HepG2 (cell line): ENCODE measurements around the gene NDUFB7. TPM values are rescaled to one million over a fixed set of nuclear protein-coding genes. Genes with fewer than 3 reads are reported as not detected.

Experiments used
- ATAC-seq: fragments of 200-7000 bp; cut with Tn5 transposase; 3 replicates; pipeline ENCODE4 v1.9.1; 2020; ENCODE audit warnings: mild to moderate bottlenecking, moderate library complexity
- BruUV-seq: library from RNA; stranded (reverse); fragments of 400-500 nt; replicated peaks from 2 replicates; lab custom pipeline; 2021; lab: Mats Ljungman, UMichigan
- CTCF ChIA-PET: fragments of 300-600 bp; formaldehyde crosslinking; extraction: SDS; loops from one replicate; lab custom pipeline; 2021; ENCODE audit warnings: low total read pairs, inconsistent platforms, low intra/inter-chr PET ratio; lab: Yijun Ruan, JAX
- POLR2A ChIA-PET: fragments of 350-600 bp; sonication (Branson Sonifier 250); formaldehyde crosslinking; loops from one replicate; lab custom pipeline; 2020; ENCODE audit warnings: antibody characterized with exemption, inconsistent platforms; lab: Yijun Ruan, JAX
- DNase-seq: peaks from one replicate; pipeline ENCODE4 v3.0.0-alpha.2; 2015; ENCODE audit warnings: low spot score
- FAIRE-seq: peaks from 3 replicates; lab custom pipeline; 2011; peaks lifted over from hg19 to GRCh38; lab: Jason Lieb, UNC
- H2AFZ ChIP-seq: one replicate; pipeline ENCODE4 v1.6.1; 2011; ENCODE audit warnings: low read length, inconsistent platforms
- H3K27ac ChIP-seq: fragments of 300-600 bp; 3 replicates; pipeline ENCODE4 v1.8.0; 2011; ENCODE audit warnings: mixed run types, mild to moderate bottlenecking, mixed read lengths, low read length, inconsistent platforms; ENCODE audit not compliant: insufficient read depth; ENCODE audit errors: extremely low read length
- H3K27me3 ChIP-seq, 2 experiments: fragments of 200-600 bp in 1 of 2; 2 replicates in 1 of 2; 3 replicates in 1 of 2; pipeline versions ENCODE4 v1.6.0 to v1.8.0; 2011; ENCODE audit warnings: low read length in 2 of 2, mild to moderate bottlenecking in 2 of 2, moderate library complexity in 2 of 2, inconsistent platforms in 1 of 2; ENCODE audit not compliant: insufficient read depth in 2 of 2, control insufficient read depth in 1 of 2
- H3K36me3 ChIP-seq, 2 experiments: fragments of 200-600 bp in 1 of 2; replicated peaks in 1 of 2; 2 replicates in 1 of 2; 3 replicates in 1 of 2; pipeline versions ENCODE4 v1.5.1 to v1.8.0; 2011; ENCODE audit warnings: low read length in 2 of 2, inconsistent platforms in 1 of 2; ENCODE audit not compliant: insufficient read depth in 2 of 2, control insufficient read depth in 1 of 2
- H3K4me1 ChIP-seq: 2 replicates; pipeline ENCODE4 v1.5.1; 2012; ENCODE audit warnings: low read length, inconsistent platforms; ENCODE audit not compliant: insufficient read depth
- H3K4me2 ChIP-seq: 2 replicates; pipeline ENCODE4 v1.6.0; 2011; ENCODE audit warnings: low read depth, low read length, inconsistent platforms
- H3K4me3 ChIP-seq, 3 experiments: fragments of 200-600 bp in 1 of 3; sonication (generic), shearing (Covaris generic) in 1 of 3; replicated peaks in 1 of 3; 2 replicates each; pipeline ENCODE4 v1.5.1; 2011 to 2016; ENCODE audit warnings: low read length in 3 of 3, inconsistent platforms in 2 of 3, low read depth in 2 of 3, mild to moderate bottlenecking in 2 of 3, control low read depth in 1 of 3, mixed read lengths in 1 of 3; ENCODE audit not compliant: insufficient read depth in 1 of 3
- H3K79me2 ChIP-seq: one replicate; pipeline ENCODE4 v1.6.1; 2011; ENCODE audit warnings: low read length, inconsistent platforms; ENCODE audit not compliant: insufficient read depth
- H3K9ac ChIP-seq: 2 replicates; pipeline ENCODE4 v1.6.0; 2011; ENCODE audit warnings: mild to moderate bottlenecking, low read depth, low read length, inconsistent platforms; ENCODE audit not compliant: insufficient read depth
- H3K9me3 ChIP-seq: 2 replicates; pipeline ENCODE4 v1.5.1; 2012; ENCODE audit warnings: mild to moderate bottlenecking, low read length
- H4K20me1 ChIP-seq: 2 replicates; pipeline ENCODE4 v1.6.0; 2011; ENCODE audit warnings: inconsistent platforms, mild to moderate bottlenecking, low read length, moderate library complexity; ENCODE audit not compliant: insufficient read depth
- GTF2F1 ChIP-seq: fragments of 150-350 bp; IDR thresholded peaks from 2 replicates; pipeline ENCODE4 v1.6.1; 2014; ENCODE audit warnings: low read length
- HOXA9 ChIP-seq: sonication (generic); formaldehyde crosslinking; IDR thresholded peaks from 2 replicates; pipeline ENCODE4 v1.8.1; 2022; ENCODE audit warnings: missing genetic modification reagents, mild to moderate bottlenecking, moderate library complexity, borderline replicate concordance
- KDM5B ChIP-seq: sonication (generic); formaldehyde crosslinking; IDR thresholded peaks from 2 replicates; pipeline ENCODE4 v1.4.0; 2020; ENCODE audit warnings: missing genetic modification reagents, mild to moderate bottlenecking, borderline replicate concordance
- ZC3H13 ChIP-seq: sonication (generic); formaldehyde crosslinking; IDR thresholded peaks from 2 replicates; pipeline ENCODE4 v1.8.1; 2023; ENCODE audit warnings: mild to moderate bottlenecking, missing genetic modification reagents, moderate library complexity
- ZNF121 ChIP-seq: sonication (generic); formaldehyde crosslinking; IDR thresholded peaks from 2 replicates; pipeline ENCODE4 v1.5.0; 2020; ENCODE audit warnings: mild to moderate bottlenecking, missing genetic modification reagents
- ZNF337 ChIP-seq: sonication (generic); formaldehyde crosslinking; IDR thresholded peaks from 2 replicates; pipeline ENCODE4 v1.5.1; 2020; ENCODE audit warnings: missing genetic modification reagents, low read depth, mild to moderate bottlenecking, borderline replicate concordance
- WGBS: methylation state at CpG from one replicate; pipeline ENCODE4 v1.1.6; 2017; ENCODE audit warnings: low lambda C conversion rate; 5-methylcytosine and 5-hydroxymethylcytosine counted together
- in situ Hi-C: cut with HindIII; loops from 2 replicates; pipeline ENCODE4 v1.10.0; 2017; ENCODE audit warnings: low pct_unique_long_range_greater_than_20kb; ENCODE audit not compliant: extremely low pct_ligation_motif_present
- intact Hi-C: fragments of 100-400 bp; cut with micrococcal nuclease; formaldehyde crosslinking; loops from one replicate; pipeline ENCODE4 v1.10.0; 2022; ENCODE audit not compliant: unreplicated experiment
- polyA plus RNA-seq, 8 experiments: library from polyadenylated mRNA; depleted of rRNA in 3 of 8; stranded (reverse) in 7 of 8; unstranded in 1 of 8; fragments of >200 nt; fragmentation: Illumina TruSeq in 4 of 8; extraction: Trizol in 4 of 8; gene quantifications; 2 replicates each; pipeline versions ENCODE4 v1.2.1 to v1.2.3, GENCODE V29; 2011 to 2016; ENCODE audit warnings: low read depth in 4 of 8, missing spikeins in 1 of 8, mixed read lengths in 1 of 8; ENCODE audit not compliant: insufficient read depth in 1 of 8
- total RNA-seq, 5 experiments: library from RNA; depleted of rRNA; stranded (reverse); fragments of >200 nt; fragmentation: Illumina TruSeq; extraction: Trizol; gene quantifications; 2 replicates each; pipeline ENCODE4 v1.2.3, GENCODE V29; 2016; ENCODE audit warnings: low read depth in 1 of 5
- TF ChIP-seq, protein P1 (sequence below): sonication (generic); formaldehyde crosslinking; IDR thresholded peaks from 2 replicates; pipeline ENCODE4 v1.8.0; 2022; ENCODE audit warnings: missing genetic modification reagents, mild to moderate bottlenecking, moderate library complexity, borderline replicate concordance

The NDUFB7 gene
- total and polyA plus RNA-seq, 2 of the 13 experiments (the other 11 are each of a cell fraction or from before 2014, with no cell fraction given) = 156 to 198 TPM

DNA sequence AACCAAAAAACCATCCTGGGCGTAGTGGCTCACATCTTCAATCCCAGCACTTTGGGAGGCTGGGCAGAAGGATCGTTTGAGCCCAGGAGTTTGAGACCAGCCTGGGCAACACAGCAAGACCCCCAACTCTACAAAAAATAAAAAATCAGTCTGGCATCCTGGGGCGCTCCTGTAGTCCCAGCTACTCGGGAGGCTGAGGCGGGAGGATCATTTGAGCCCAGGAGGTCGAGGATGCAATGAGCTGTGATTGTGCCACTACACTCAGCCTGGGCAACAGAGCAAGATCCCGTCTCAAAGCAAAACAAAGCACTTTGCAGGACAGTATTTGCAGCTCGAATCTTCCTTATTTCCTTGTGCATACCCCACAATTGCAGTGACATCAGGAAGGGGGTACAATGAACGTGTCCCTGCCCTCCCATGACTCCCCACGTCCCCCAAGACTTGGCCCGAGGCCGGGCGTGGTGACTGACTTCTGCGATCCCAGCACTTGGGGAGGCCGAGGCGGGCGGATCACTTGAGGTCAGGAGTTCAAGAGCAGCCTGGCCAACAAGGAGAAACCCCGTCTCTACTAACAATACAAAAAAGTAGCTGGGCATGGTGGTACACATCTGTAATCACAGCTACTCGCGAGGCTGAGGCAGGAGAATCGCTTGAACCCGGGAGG lies 870 bp downstream of the NDUFB7 start:
- peak overlapping the region; percentile 81 to 99 (median 94) for H3K4me3 ChIP-seq
- no peak for TF ChIP-seq ZNF337
- TF ChIP-seq GTF2F1 = no peak
- TF ChIP-seq, protein P1, sequence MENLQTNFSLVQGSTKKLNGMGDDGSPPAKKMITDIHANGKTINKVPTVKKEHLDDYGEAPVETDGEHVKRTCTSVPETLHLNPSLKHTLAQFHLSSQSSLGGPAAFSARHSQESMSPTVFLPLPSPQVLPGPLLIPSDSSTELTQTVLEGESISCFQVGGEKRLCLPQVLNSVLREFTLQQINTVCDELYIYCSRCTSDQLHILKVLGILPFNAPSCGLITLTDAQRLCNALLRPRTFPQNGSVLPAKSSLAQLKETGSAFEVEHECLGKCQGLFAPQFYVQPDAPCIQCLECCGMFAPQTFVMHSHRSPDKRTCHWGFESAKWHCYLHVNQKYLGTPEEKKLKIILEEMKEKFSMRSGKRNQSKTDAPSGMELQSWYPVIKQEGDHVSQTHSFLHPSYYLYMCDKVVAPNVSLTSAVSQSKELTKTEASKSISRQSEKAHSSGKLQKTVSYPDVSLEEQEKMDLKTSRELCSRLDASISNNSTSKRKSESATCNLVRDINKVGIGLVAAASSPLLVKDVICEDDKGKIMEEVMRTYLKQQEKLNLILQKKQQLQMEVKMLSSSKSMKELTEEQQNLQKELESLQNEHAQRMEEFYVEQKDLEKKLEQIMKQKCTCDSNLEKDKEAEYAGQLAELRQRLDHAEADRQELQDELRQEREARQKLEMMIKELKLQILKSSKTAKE (CRISPR knock-in tag) = 0 out of 2 replicates have a peak, but pooled peaks have one; percentile 1
- 0 out of 2 replicates have a peak, but pooled peaks have one; percentile 8 for TF ChIP-seq ZC3H13 (CRISPR knock-in tag)
- peak; percentile 96 for TF ChIP-seq ZNF121 (CRISPR knock-in tag)
- TF ChIP-seq HOXA9 (CRISPR knock-in tag) = 0 out of 2 replicates have a peak, but pooled peaks have one; percentile 13
- no peak for TF ChIP-seq KDM5B (CRISPR knock-in tag)
- peaks cover 2 to 8% of the 10 kb centered on the region in 2 experiments; a peak in 3 of 5 replicates for H3K36me3 ChIP-seq
- H3K4me1 ChIP-seq = peaks cover 50% of the 10 kb centered on the region
- in situ Hi-C loops = loop anchor here (5.0 kb wide), 1 partner anchor 116 kb away; no protein-coding TSS in a partner anchor
- no peaks in the 10 kb centered on the region for H4K20me1 ChIP-seq
- ChIA-PET CTCF (interaction anchor here (0.9 kb wide), 1 partner anchor 14 kb away, joined by 4 read pairs; no protein-coding TSS in a partner anchor), POLR2A (interaction anchor here (1.2 to 4.6 kb wide), 6 partner anchors 17 to 434 kb away, joined by 5 to 40 read pairs (median 7); partner anchors contain the start of genes DNAJB1 and ZNF333)
- intact Hi-C loops = no loop called here
- peak overlapping the region; percentile 80 for H3K4me2 ChIP-seq
- peak; percentile 4 for FAIRE-seq
- H3K27me3 ChIP-seq = no peaks in the 10 kb centered on the region; a peak in 1 of 5 replicates
- ATAC-seq = no peak
- 21% methylated on average over 22 of the region's 22 CpGs for WGBS
- BruUV-seq = no TSS peak
- peaks cover 13% of the 10 kb centered on the region for H3K79me2 ChIP-seq
- DNase-seq = no peak
- H3K9ac ChIP-seq = peak overlapping the region; percentile 85
- H3K9me3 ChIP-seq = no peaks in the 10 kb centered on the region
- peak overlapping the region; percentile 54 for H3K27ac ChIP-seq
- no peak overlapping the region for H2AFZ ChIP-seq
